ENCODE measurements around the gene ZMYM3.
"Not testable (repeated sequence)": the region's sequence is repeated elsewhere in the genome, so short reads cannot be mapped to it uniquely, and the experiment has no call there.

Gene ZMYM3

GRCh38 chrX:71283403-71284143, 29.6 kb upstream of the ZMYM3 start, which contains the start of gene NONO:
Gene NONO (plus strand): TSS chrX:71283635. CDS start chrX:71290638, 7,003 bp downstream.
- H3K9me3 ChIP-seq (ENCODE audit: control insufficient read depth, insufficient read depth, low read length), result no peaks in the 10 kb centered on the region
- H3K4me1 ChIP-seq (ENCODE audit: control insufficient read depth, insufficient read depth, low read length), result no peaks in the 10 kb centered on the region
- peak within 1 kb of the TSS; percentile 74 for H3K4me3 ChIP-seq (ENCODE audit: low read depth, low read length)

GRCh38 chrX:71282514-71283402, 28.8 kb upstream of the ZMYM3 start:
- H3K9me3 ChIP-seq (ENCODE audit: control insufficient read depth, insufficient read depth, low read length), result no peaks in the 10 kb centered on the region
- no peaks in the 10 kb centered on the region for H3K4me1 ChIP-seq (ENCODE audit: control insufficient read depth, insufficient read depth, low read length)
- H3K27me3 ChIP-seq (ENCODE audit: control insufficient read depth, insufficient read depth, low read length), result no peaks in the 10 kb centered on the region
- peak overlapping the region; percentile 2 for H3K9ac ChIP-seq (ENCODE audit: low read depth, low read length)
- no peaks in the 10 kb centered on the region for H3K36me3 ChIP-seq (ENCODE audit: control insufficient read depth, insufficient read depth, low read length)
- H3K4me3 ChIP-seq (ENCODE audit: low read depth, low read length), result peak overlapping the region; percentile 36

More at GRCh38 chrX:71283403-71284143, 29.6 kb upstream of the ZMYM3 start, which contains the start of gene NONO:
- H3K36me3 ChIP-seq (ENCODE audit: control insufficient read depth, insufficient read depth, low read length), result no peaks in the 10 kb centered on the region
- H3K27me3 ChIP-seq (ENCODE audit: control insufficient read depth, insufficient read depth, low read length), result no peaks in the 10 kb centered on the region
- peak within 1 kb of the TSS; percentile 98 for H3K9ac ChIP-seq (ENCODE audit: low read depth, low read length)

- not testable (repeated sequence) for H3K9me3 ChIP-seq (ENCODE audit: control insufficient read depth, insufficient read depth, low read length); H3K4me3 ChIP-seq (ENCODE audit: low read depth, low read length); H3K9ac ChIP-seq (ENCODE audit: low read depth, low read length); H3K4me1 ChIP-seq (ENCODE audit: control insufficient read depth, insufficient read depth, low read length); H3K27me3 ChIP-seq (ENCODE audit: control insufficient read depth, insufficient read depth, low read length); H3K36me3 ChIP-seq (ENCODE audit: control insufficient read depth, insufficient read depth, low read length)
Measured at GRCh38 chrX:71281300-71281699, 27.4 kb upstream of the ZMYM3 start.

- not testable (repeated sequence) for H3K9ac ChIP-seq (ENCODE audit: low read depth, low read length); H3K27me3 ChIP-seq (ENCODE audit: control insufficient read depth, insufficient read depth, low read length); H3K36me3 ChIP-seq (ENCODE audit: control insufficient read depth, insufficient read depth, low read length); H3K4me1 ChIP-seq (ENCODE audit: control insufficient read depth, insufficient read depth, low read length); H3K9me3 ChIP-seq (ENCODE audit: control insufficient read depth, insufficient read depth, low read length); H3K4me3 ChIP-seq (ENCODE audit: low read depth, low read length)
Measured at GRCh38 chrX:71272313-71272712, 18.4 kb upstream of the ZMYM3 start.

GRCh38 chrX:71269801-71270395, 16.0 kb upstream of the ZMYM3 start:
- no peak overlapping the region for H3K9ac ChIP-seq (ENCODE audit: low read depth, low read length)
- H3K36me3 ChIP-seq (ENCODE audit: control insufficient read depth, insufficient read depth, low read length), result no peaks in the 10 kb centered on the region
- no peaks in the 10 kb centered on the region for H3K4me1 ChIP-seq (ENCODE audit: control insufficient read depth, insufficient read depth, low read length)
- no peak overlapping the region for H3K4me3 ChIP-seq (ENCODE audit: low read depth, low read length)
- H3K27me3 ChIP-seq (ENCODE audit: control insufficient read depth, insufficient read depth, low read length), result no peaks in the 10 kb centered on the region
- H3K9me3 ChIP-seq (ENCODE audit: control insufficient read depth, insufficient read depth, low read length), result no peaks in the 10 kb centered on the region

GRCh38 chrX:71268624-71269023, 14.7 kb upstream of the ZMYM3 start:
- not testable (repeated sequence) for H3K36me3 ChIP-seq (ENCODE audit: control insufficient read depth, insufficient read depth, low read length); H3K9me3 ChIP-seq (ENCODE audit: control insufficient read depth, insufficient read depth, low read length); H3K4me1 ChIP-seq (ENCODE audit: control insufficient read depth, insufficient read depth, low read length); H3K9ac ChIP-seq (ENCODE audit: low read depth, low read length); H3K27me3 ChIP-seq (ENCODE audit: control insufficient read depth, insufficient read depth, low read length); H3K4me3 ChIP-seq (ENCODE audit: low read depth, low read length)

GRCh38 chrX:71256856-71257255, 2.9 kb upstream of the ZMYM3 start:
- Histone ChIP-seq H3K27me3 (ENCODE audit: control insufficient read depth, insufficient read depth, low read length) (no peaks in the 10 kb centered on the region), H3K9ac (ENCODE audit: low read depth, low read length) (no peak overlapping the region), H3K9me3 (ENCODE audit: control insufficient read depth, insufficient read depth, low read length) (no peaks in the 10 kb centered on the region), H3K4me1 (ENCODE audit: control insufficient read depth, insufficient read depth, low read length) (peaks cover 3% of the 10 kb centered on the region), H3K4me3 (ENCODE audit: low read depth, low read length) (no peak overlapping the region), H3K36me3 (ENCODE audit: control insufficient read depth, insufficient read depth, low read length) (no peaks in the 10 kb centered on the region)

GRCh38 chrX:71256051-71256450, 2.1 kb upstream of the ZMYM3 start:
- Histone ChIP-seq H3K27me3 (ENCODE audit: control insufficient read depth, insufficient read depth, low read length) (no peaks in the 10 kb centered on the region), H3K4me1 (ENCODE audit: control insufficient read depth, insufficient read depth, low read length) (peaks cover 3% of the 10 kb centered on the region), H3K9me3 (ENCODE audit: control insufficient read depth, insufficient read depth, low read length) (no peaks in the 10 kb centered on the region), H3K9ac (ENCODE audit: low read depth, low read length) (no peak overlapping the region), H3K4me3 (ENCODE audit: low read depth, low read length) (no peak overlapping the region), H3K36me3 (ENCODE audit: control insufficient read depth, insufficient read depth, low read length) (no peaks in the 10 kb centered on the region)

GRCh38 chrX:71253253-71254091, 468 bp downstream of the ZMYM3 start:
- Histone ChIP-seq H3K9ac (ENCODE audit: low read depth, low read length) (peak overlapping the region; percentile 71), H3K36me3 (ENCODE audit: control insufficient read depth, insufficient read depth, low read length) (peaks cover 21% of the 10 kb centered on the region), H3K4me3 (ENCODE audit: low read depth, low read length) (peak overlapping the region; percentile 85), H3K27me3 (ENCODE audit: control insufficient read depth, insufficient read depth, low read length) (no peaks in the 10 kb centered on the region), H3K4me1 (ENCODE audit: control insufficient read depth, insufficient read depth, low read length) (peaks cover 3% of the 10 kb centered on the region), H3K9me3 (ENCODE audit: control insufficient read depth, insufficient read depth, low read length) (no peaks in the 10 kb centered on the region)

GRCh38 chrX:71252221-71252620, 1.7 kb downstream of the ZMYM3 start:
- Histone ChIP-seq H3K9ac (ENCODE audit: low read depth, low read length) (no peak overlapping the region), H3K4me3 (ENCODE audit: low read depth, low read length) (peak overlapping the region; percentile 48), H3K9me3 (ENCODE audit: control insufficient read depth, insufficient read depth, low read length) (no peaks in the 10 kb centered on the region), H3K27me3 (ENCODE audit: control insufficient read depth, insufficient read depth, low read length) (no peaks in the 10 kb centered on the region), H3K36me3 (ENCODE audit: control insufficient read depth, insufficient read depth, low read length) (peaks cover 32% of the 10 kb centered on the region), H3K4me1 (ENCODE audit: control insufficient read depth, insufficient read depth, low read length) (peaks cover 3% of the 10 kb centered on the region)

- Histone ChIP-seq H3K9ac (ENCODE audit: low read depth, low read length) (no peak overlapping the region), H3K36me3 (ENCODE audit: control insufficient read depth, insufficient read depth, low read length) (peaks cover 37% of the 10 kb centered on the region), H3K4me1 (ENCODE audit: control insufficient read depth, insufficient read depth, low read length) (peaks cover 3% of the 10 kb centered on the region), H3K9me3 (ENCODE audit: control insufficient read depth, insufficient read depth, low read length) (no peaks in the 10 kb centered on the region), H3K27me3 (ENCODE audit: control insufficient read depth, insufficient read depth, low read length) (no peaks in the 10 kb centered on the region), H3K4me3 (ENCODE audit: low read depth, low read length) (peak overlapping the region; percentile 48)
Measured at GRCh38 chrX:71251466-71251973, 2.4 kb downstream of the ZMYM3 start.
